Skin epidermis (tissue), 12 donors: ENCODE results near the gene PHLPP1.

Source experiments
- H3K27ac ChIP-seq, 21 experiments: fragments of 200-600 bp; sonication (generic) in 11 of 21; one replicate each; pipeline ENCODE4 v1.5.0; 2020; ENCODE audit warnings: mild to moderate bottlenecking in 3 of 21, inconsistent platforms in 2 of 21, moderate library complexity in 2 of 21
- H3K4me3 ChIP-seq, 7 experiments: fragments of 200-600 bp; sonication (generic) in 2 of 7; one replicate each; pipeline ENCODE4 v1.5.0; 2020; ENCODE audit warnings: inconsistent platforms in 2 of 7, mild to moderate bottlenecking in 2 of 7, moderate library complexity in 1 of 7

PHLPP1 gene

DNA sequence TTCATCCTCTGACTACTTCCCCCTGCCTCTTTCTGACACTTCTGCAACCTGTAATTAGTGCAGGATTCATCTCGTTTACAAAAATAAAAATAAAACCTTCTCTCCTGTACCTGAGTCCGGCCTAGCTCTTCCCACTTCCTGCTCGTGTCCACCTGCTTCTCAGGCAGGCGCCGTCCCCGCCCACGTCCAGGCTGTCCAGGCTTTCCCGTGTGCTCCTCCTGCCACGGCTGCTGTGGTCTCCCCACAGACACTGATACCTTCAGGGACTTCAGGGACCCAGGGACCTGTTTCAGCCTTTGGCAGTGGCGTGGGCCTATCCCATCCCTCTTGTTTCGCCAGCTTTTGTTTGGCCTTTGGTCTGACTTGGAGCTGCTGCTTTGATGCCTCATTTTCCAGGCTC, 272.5 kb downstream of the PHLPP1 start:
- Histone ChIP-seq H3K4me3 (no peak overlapping the region), H3K27ac (no peak overlapping the region)

DNA sequence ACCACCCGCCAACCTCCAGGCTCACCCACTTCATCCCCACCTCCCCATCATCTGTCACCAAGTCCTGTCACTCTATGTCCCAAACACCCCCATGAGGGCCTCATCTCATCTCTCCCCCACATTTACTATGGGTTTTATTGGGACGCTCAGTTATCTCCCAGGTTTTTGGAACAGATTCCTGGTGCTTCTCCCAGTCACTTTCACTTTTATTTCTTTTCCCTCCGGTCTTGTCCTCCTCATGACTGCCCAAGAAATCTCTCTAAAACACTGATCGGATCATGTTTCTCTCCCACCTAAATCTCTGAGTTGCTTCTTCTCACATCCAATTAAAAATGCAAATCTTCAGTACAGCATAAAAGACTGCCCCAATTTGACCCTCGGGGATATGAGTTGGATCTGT, 273.1 kb downstream of the PHLPP1 start:
- H3K4me3 ChIP-seq: no peak overlapping the region
- H3K27ac ChIP-seq: no peak overlapping the region

DNA sequence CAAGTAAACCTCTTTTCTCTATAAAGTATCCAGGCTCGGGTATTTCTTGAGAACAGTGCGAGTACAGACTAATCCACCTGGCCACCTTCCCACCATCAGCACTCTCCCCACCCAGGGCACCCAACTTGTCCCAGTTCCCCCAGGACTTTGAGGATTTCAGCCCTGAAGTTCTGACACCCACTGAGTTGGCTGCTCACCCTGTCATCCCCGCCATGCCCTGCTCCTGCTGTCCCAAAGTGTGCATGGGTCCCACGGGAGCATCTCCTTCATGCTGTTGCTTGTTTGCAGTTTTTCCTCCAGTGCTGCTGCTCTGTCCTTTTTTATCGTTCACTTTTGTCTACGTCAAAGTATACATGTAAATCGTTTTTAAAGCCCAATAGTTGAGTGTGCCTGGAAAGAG, 273.9 kb downstream of the PHLPP1 start:
- no peak overlapping the region for H3K4me3 ChIP-seq
- H3K27ac ChIP-seq: no peak overlapping the region

DNA sequence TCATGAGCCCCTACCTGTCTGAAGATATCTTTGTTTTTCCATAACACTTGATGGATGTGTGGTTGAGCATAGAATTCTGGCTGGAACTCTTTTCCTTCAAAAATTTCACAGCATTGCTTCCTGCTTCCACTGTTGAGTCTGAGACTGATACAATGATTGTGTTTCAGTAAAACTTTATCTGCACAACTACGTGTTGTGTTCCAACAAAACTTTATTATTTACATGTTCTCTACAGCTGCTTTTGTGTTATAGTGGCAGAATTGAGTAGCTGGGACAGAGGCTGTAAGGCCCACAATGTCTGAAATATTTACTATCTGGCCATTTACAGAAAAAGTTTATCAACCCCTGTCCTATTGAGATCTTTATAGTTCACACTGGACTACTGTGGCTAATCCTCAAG, 275.3 kb downstream of the PHLPP1 start:
- no peak overlapping the region for H3K27ac ChIP-seq
- H3K4me3 ChIP-seq: no peak overlapping the region

DNA sequence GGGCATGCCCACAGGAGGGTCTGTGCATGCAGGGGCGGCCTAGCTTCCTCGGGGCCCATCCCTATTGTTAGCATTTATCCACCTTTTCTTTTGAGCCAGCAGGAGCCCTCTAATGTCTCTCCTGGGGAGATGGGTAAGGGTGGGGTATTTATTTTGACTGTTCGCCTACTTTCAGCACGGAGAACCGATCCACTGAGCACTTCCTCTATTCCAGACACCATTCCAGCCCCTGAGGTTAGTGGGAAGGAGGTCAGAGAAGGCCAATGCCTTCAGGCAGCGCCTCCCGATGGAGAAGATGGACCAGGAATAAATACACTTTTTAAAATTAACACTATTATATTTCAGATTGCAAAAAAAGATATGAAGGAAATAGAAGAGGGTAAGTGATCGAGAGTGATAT, 276.0 kb downstream of the PHLPP1 start:
- no peak overlapping the region for H3K4me3 ChIP-seq
- no peak overlapping the region for H3K27ac ChIP-seq

DNA sequence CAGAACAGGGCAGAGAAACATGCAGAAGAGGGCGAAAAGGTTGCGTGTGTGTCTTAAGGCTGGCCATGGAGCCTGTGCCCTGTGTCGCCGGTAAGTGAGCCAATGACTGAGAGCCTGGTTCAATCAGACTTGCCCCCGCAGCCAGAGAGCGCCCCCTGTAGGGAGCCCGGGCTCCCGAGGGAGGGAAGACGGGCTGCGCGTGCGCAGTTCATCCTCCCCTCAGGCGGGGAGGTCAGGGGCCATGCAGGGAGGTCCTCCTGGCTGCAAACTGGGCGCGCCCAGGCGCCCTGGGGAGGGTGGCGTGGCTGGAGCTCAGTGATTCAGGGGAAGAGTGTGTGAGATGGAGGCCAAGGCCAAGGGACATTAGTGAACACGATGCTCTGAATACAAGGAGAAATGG, 276.6 kb downstream of the PHLPP1 start:
- H3K27ac ChIP-seq: no peak overlapping the region

DNA sequence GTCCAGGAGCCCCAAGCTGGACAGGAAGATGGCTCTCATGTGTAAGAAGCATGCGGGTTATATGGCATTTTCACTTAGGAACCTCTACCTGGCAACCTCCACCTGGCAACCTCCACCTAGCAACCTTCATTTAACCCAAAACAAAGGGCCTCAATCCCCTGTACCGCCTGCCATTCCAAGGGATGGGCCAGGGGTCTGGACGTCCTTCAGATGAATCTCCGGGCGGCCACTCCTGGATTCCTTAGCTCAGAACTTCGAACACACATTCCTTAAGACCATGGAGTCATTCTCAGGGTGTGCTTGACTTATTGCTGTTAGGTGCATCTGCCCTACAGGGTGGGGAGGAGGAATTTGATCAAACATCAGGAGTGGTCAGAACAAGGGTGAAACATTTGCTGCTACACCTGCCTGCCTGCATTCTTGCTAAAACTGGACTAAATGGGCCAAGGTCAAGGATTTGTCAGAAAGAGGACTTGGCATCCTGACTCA, 277.6 kb downstream of the PHLPP1 start:
- no peak overlapping the region for H3K27ac ChIP-seq
- H3K4me3 ChIP-seq: no peak overlapping the region

More for the DNA sequence above, 276.6 kb downstream of the PHLPP1 start:
- H3K4me3 ChIP-seq: no peak overlapping the region

DNA sequence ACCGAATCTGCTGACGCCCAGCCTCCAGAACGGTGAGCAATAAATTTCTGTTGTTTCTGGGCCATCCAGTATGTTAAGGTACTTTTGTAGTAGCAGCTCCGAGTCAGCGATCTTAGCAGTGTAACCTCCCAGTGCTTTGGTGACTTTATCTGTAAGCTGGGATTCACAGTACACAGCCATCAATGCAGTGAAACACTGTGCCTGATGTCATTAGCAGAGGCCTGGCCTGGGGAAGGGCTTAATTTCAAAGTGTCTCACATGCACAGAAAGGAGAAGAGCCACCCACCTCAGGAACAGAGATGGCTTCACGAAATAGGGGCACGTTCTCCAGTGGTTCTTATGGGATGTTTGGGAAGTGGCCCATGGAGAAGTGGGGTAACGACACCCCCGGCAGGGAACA, 281.2 kb downstream of the PHLPP1 start:
- H3K27ac ChIP-seq: no peak overlapping the region
- no peak overlapping the region for H3K4me3 ChIP-seq

DNA sequence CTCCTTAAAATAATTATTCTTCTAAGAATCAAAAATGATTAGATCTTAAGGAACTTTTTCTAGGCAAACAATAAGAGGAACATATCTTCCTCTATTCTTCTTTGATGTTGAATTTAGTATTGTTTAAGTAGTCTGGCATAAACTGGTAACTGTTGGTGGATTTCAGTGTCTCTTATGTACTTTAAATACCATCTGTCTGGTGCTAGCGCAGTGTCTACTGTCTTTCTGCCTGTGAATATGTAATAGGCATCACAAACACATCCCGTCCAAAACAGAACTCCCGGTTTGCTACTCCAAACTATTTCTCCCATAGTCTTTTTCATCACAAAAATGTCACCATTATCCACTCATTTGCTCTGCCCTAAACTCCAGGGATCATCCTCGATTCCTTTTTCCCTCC, 281.7 kb downstream of the PHLPP1 start:
- H3K4me3 ChIP-seq: no peak overlapping the region
- no peak overlapping the region for H3K27ac ChIP-seq

DNA sequence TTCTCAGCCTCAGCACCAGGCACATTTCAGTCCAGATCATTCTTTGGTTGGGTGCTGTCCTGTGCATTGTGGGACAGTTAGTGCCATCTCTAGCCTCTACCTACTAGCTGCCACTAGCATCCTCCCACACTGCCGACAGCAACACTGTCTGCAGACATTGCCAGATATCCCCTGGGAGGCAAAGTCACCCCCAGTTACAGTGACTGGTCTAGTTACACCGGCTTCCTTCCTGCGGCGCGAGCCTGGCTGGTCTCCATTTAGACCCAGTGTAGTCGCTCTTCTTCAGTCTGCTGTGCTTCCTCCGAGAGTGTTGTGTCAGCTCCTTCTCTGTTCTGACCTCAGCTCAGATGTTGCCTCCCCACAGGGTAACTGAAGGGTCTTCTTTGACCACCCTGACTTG, 283.1 kb downstream of the PHLPP1 start:
- no peak overlapping the region for H3K27ac ChIP-seq
- no peak overlapping the region for H3K4me3 ChIP-seq

DNA sequence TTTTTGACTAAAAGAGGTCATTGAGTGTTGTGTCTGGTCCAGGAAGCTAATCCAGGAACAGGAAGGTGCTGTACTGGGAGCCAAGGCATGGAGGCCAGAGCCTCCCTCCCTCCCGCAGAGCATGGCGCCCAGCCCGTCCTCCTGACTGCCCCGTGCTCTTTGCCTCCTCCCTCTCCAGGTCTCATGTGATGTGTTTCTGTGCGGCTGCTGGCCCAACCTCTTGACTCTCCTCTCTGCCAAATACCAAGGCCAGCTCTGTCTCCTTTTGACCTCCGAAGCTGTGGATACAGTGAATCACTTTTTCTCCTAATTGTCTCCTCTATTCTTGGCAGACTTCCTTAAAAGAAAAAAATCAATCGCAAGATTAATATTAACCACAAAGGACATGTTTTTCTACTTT, 284.1 kb downstream of the PHLPP1 start:
- Histone ChIP-seq H3K4me3 (no peak overlapping the region), H3K27ac (no peak overlapping the region)

DNA sequence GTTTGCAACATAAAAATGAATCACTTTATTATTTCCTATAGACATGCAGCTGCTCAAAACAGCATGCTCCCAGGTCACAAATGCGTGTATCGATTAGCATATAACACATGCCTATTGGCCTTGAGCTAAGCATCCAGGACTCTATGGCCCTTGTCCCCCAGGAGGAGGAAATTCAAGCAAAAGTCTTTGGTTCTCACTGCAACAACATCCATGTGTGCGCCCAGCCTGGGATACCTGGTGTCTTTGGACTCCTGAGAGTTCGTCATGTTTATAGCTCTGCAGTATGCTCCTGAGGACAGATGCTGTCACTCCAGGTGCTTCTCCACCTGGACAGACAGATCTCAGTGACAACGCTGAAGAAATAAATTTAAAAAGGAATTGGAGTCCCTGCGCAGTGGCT, 284.6 kb downstream of the PHLPP1 start:
- H3K27ac ChIP-seq: no peak overlapping the region
- no peak overlapping the region for H3K4me3 ChIP-seq

DNA sequence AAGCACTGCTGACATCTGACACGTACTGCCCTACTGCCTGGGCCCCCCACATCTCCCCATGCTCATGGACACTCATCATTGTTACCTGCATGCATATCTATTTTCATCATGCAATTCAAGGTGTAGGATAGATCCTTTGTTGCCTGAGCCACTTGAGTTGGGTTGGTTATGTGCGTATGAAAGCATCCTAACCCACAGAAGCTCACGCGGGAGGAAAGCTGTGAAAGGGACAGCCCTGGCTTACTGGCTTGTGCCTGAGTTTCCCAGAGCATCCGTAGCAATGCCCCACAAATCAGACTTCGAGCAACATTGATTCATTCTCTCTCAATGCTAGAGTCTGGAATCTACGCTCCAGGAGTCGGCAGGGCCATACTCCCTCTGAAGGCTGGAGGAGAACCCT, 285.5 kb downstream of the PHLPP1 start:
- H3K27ac ChIP-seq: no peak overlapping the region
- H3K4me3 ChIP-seq: no peak overlapping the region

DNA sequence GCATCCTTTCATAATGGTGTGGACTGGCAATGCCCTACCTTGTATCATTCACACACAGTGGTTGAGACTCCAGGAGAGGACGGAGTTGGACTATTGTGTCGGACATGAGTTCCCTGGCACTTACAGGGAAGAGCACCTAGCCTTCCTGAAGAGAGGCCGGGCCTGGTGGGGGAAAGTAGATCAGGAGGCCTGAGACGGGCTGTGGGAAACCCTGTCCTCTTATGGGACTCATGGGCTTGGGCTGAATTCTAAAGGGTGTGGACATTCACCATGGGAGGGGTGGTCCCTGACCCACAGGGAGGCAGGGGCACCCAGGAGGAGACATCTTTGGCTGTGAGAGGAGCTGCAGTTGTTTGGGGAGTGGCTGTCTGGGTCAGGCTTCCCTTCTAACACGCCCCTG, 286.5 kb downstream of the PHLPP1 start:
- Histone ChIP-seq H3K27ac (no peak overlapping the region), H3K4me3 (no peak overlapping the region)

DNA sequence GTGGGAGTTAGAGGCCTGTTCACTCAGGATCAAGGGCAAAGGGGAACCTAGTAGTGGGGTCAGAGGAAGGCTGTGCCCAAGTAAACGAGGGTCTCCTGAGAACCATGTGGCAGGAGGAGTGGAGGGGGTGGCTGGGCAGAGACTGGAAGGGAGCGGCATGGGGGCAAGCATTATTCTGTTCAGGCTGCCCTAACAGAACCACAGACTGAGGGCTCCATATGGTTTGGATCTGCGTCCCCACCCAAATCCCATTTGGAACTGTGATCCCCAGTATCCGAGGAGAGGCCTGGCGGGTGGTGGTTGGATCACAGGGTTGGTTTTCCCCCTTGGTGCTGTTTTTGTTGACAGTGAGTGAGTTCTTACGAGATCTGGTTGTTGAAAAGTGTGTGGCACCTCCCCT, 287.0 kb downstream of the PHLPP1 start:
- H3K27ac ChIP-seq: no peak overlapping the region
- H3K4me3 ChIP-seq: no peak overlapping the region

DNA sequence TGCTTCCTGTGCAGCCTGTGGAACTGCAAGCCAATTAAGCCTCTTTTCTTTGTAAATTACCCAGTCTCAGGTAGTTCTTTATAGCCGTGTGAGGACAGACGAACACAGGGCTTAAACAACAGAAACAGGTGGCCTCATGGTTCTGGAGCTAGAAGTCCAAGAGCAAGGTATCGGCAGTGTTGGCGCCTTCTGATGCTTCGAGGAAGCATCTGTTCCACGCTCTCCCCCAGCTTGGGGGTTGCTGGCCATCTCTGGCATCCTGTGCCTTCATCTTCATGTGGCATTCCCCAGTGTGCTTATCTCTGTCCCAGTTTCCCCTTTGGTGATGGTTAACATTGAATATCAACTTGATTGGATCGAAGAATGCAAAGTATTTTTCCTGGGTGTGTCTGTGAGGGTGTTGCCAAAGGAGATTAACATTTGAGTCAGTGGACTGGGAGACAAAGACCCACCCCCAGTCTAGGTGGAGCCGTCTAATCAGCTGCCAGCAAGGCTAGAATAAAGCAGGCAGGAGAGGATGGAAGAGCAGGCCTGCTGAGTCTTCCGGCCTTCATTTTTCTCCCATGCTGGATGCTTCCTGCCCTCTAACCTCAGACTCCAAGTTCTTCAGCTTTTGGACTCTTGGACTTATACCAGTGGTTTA, 287.6 kb downstream of the PHLPP1 start:
- H3K27ac ChIP-seq: no peak overlapping the region
- H3K4me3 ChIP-seq: no peak overlapping the region

DNA sequence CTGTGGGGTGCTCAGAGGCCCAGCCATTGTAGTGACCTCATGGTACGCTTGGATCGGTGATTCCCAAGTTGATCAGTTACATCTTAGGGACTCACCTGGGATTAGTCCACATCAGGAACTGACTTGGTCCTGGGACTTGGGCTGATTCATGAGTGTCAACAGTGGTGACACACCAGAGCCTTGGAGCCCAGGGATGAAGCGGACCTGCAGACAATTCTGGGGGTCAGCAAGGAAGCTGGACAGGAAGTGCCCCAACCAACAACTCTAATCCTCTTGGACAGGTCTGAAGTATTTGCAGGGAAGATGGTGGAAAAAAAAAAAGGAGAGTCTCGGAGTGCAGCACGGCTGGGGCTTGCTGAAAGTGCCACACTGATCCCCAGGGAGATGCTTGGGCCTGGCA, 288.6 kb downstream of the PHLPP1 start:
- no peak overlapping the region for H3K4me3 ChIP-seq
- no peak overlapping the region for H3K27ac ChIP-seq

DNA sequence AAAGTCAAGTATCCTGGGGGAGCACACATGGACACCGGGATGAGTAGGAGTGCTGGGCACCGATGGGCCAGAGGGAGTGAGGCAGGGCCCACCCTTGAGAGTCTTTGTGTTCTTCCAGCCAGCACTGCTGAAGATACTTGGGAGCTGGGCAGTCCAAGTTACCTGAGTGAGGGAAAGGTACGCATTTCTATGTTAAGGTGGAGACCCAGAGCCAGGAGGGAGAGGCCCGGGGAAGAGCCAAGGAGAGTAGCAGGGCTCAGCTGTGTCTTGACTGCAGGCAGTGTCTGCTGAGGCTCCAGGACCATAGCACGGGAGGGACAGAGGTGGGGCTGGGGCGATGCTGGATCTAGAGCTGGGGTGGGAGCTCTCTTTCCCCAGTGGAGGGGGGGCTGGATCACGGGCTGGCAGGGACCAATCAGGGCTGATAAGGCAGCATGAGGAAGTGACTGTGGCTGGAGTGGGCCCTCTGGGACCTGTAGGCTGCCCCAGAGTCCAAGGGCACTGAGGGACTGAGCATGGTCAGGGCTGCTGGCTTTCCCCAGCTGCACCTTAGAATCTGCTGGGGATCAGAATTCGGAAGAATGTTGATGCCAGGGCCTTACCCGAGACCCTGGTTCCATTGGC, 289.2 kb downstream of the PHLPP1 start:
- H3K27ac ChIP-seq: no peak overlapping the region

DNA sequence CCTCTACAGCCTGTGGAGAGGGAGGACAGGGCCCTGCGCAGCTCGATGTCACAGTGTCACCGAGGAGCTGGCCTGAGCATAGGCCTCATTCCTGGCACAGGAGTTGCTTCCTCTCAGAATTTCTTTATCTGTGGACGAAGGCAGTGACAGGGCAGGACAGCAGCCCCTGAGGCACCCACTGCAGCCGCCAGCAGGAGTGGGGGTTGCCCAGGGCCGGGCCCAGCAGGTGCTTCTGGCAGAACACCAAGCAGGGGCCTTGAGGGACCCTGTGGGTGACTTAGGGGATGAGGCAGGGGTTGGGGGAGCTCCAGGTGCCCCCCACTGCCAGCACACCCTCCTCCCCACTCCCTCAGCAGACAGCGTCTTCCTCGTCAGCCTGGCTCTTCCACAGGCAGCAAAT, 290.0 kb downstream of the PHLPP1 start:
- Histone ChIP-seq H3K4me3 (no peak overlapping the region), H3K27ac (no peak overlapping the region)

More for the DNA sequence above, 289.2 kb downstream of the PHLPP1 start:
- H3K4me3 ChIP-seq: no peak overlapping the region

DNA sequence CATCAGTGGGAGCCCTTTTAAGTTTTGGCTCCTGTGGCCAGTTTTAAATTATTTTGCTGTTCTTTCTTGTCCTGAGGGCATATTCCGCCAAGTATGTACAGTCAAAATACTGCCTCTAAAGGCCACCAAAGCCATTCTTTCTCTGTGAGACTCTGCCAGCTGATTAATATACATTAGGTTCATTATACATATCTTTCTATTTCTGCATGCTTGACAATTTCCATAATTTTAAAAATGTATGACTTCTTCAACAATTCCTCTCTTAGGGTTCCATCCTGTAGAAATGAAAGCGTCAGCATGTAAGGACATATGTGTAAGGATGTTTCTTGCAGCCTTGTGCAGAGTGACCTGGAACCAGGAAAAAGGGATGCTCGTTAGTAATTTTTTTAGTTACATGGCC, 291.9 kb downstream of the PHLPP1 start:
- Histone ChIP-seq H3K27ac (no peak overlapping the region), H3K4me3 (no peak overlapping the region)

DNA sequence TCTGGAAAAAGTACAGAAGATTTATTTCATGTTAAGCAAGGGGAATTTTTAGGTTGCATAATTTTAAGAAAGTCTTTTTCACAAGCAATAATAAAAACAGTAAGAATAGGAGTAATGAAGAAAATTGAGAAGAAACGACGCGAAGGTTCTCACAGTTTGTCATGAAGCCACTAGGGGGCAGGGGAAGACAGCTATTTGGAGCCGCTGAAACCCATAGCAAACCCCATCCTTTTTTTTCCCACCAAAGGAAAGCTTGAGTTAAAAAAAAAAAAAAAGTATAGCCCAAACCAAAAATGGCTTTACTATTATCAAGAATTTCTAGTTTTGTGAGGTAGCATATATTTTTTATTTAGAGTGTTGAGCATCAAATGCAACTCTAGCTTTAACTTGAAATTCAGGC, 300.9 kb downstream of the PHLPP1 start:
- no peak overlapping the region for H3K27ac ChIP-seq
- H3K4me3 ChIP-seq: no peak overlapping the region

DNA sequence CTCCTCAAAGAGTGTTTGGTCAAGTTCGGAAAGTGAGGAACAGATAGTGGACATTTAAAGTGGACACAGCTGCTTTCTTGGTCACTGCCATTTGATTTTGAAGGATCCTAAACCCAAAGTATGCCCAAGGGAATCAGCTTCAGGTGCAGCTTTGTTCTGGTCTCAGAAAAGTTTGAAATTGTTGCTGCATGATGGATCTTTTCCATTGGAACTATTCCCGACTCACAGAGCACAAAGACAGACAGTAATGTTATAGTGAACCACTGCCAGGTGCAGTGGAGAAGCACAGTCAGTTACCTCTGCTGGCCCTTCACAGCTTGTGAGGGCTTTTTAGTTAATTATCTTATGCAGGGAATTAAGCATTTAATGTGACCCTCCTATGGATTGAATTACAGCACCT, 301.7 kb downstream of the PHLPP1 start:
- Histone ChIP-seq H3K4me3 (no peak overlapping the region), H3K27ac (no peak overlapping the region)
